ENCODE measurements around the gene ZNF263. TPM values are rescaled to one million over a fixed set of nuclear protein-coding genes. Genes with fewer than 3 reads are reported as not detected.
A peak's percentile ranks its signal among the peaks of the same experiment; 100 is the strongest.

ZNF263 gene
- total RNA-seq, 1 experiment from 2014 or later, result 37.4 TPM

GRCh38 chr16:3282103-3282729, 1.1 kb upstream of the ZNF263 start:
- H3K27ac Mint-ChIP-seq (ENCODE audit: unreplicated experiment), result peak overlapping the region; percentile 99
- peaks cover 19% of the 10 kb centered on the region for H3K4me1 ChIP-seq
- peak overlapping the region; percentile 72 for H3K4me3 ChIP-seq (ENCODE audit: low read depth, low read length)
- H3K36me3 ChIP-seq (ENCODE audit: control insufficient read depth, insufficient read depth, low read length), result peaks cover 8% of the 10 kb centered on the region
- POLR2A ChIA-PET, result interaction anchor here (0.6 to 2.6 kb wide), 13 partner anchors 8 to 272 kb away, joined by 3 to 21 read pairs (median 5); partner anchors contain the start of genes NAA60, ZNF174, ZNF213 and ZNF597
- H3K9me3 ChIP-seq, result no peaks in the 10 kb centered on the region; the same call in 1 of the 2 replicates
- CTCF ChIA-PET, result interaction anchor here (1.3 to 2.1 kb wide), 2 partner anchors 15 to 18 kb away, joined by 6 to 8 read pairs; no protein-coding TSS in a partner anchor
- no peaks in the 10 kb centered on the region for H3K4me1 Mint-ChIP-seq (ENCODE audit: low read depth, unreplicated experiment)
- no peaks in the 10 kb centered on the region for H3K27me3 Mint-ChIP-seq (ENCODE audit: insufficient read depth, unreplicated experiment)
- peak; percentile 74 to 77 for DNase-seq
- no peaks in the 10 kb centered on the region for H3K9me3 Mint-ChIP-seq (ENCODE audit: unreplicated experiment)
- BruUV-seq (replicated peaks), result no TSS peak
- peak overlapping the region; percentile 98 for H3K4me3 Mint-ChIP-seq (ENCODE audit: unreplicated experiment)
- intact Hi-C loops (cut with micrococcal nuclease; ENCODE audit: unreplicated experiment), result loop anchor here (1.0 to 10.0 kb wide), 4 partner anchors 18 to 160 kb away; partner anchors contain the start of genes NAA60, ZNF174, ZNF597 and ZSCAN32
- no peaks in the 10 kb centered on the region for H3K27me3 ChIP-seq (replicated peaks; ENCODE audit: control insufficient read depth, insufficient read depth, low read length)
- H3K36me3 Mint-ChIP-seq (ENCODE audit: insufficient read depth, unreplicated experiment), result peaks cover 41% of the 10 kb centered on the region
- no peak for TF ChIP-seq CTCF (IDR thresholded peaks at IDR 0.05; ENCODE audit: insufficient read depth in 1 of 2, low read depth in 1 of 2, low read length in 1 of 2, severe bottlenecking in 1 of 2, unreplicated experiment in 1 of 2)

DNA sequence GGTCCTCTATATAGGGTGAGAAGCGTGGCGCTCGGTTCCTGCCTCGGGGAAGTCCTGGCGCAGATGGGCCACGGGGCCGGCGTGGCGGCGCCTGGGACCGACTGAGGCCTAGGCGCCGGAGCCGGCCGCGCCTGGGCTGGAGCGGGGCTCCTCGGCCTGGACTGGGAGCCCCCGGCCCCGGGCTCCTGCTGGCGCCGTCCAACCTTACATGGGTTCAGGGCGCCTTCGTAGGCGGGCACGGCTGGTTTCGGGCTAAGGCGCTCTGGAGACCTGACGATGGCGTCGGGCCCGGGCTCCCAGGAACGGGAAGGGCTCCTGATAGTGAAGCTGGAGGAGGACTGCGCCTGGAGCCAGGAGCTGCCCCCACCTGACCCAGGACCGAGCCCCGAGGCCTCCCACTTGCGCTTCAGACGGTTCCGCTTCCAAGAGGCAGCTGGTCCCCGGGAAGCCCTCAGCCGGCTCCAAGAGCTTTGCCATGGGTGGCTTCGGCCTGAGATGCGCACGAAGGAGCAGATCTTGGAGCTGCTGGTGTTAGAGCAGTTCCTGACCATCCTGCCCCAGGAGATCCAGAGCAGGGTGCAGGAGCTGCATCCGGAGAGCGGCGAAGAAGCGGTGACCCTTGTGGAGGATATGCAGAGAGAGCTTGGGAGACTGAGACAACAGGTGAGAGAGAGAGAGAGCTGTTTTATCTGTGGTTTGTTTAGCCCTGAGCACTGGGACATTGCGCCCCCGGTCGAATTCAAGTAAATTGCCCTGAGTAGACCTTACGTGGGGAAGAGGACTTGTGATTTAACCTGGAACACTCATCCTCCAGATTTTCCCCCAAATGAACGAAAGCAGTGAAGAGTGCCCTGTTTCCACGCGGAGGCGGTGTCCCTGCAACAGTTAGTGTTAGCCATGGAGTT, 504 bp downstream of the ZNF263 start:
- Mint-ChIP-seq H3K27me3 (ENCODE audit: insufficient read depth, unreplicated experiment) (no peaks in the 10 kb centered on the region), H3K27ac (ENCODE audit: unreplicated experiment) (peak overlapping the region; percentile 99), H3K36me3 (ENCODE audit: insufficient read depth, unreplicated experiment) (peaks cover 56% of the 10 kb centered on the region), H3K4me1 (ENCODE audit: low read depth, unreplicated experiment) (no peaks in the 10 kb centered on the region), H3K9me3 (ENCODE audit: unreplicated experiment) (no peaks in the 10 kb centered on the region), H3K4me3 (ENCODE audit: unreplicated experiment) (peak overlapping the region; percentile 98)
- Histone ChIP-seq H3K4me3 (ENCODE audit: low read depth, low read length) (peak overlapping the region; percentile 72), H3K9me3 (peaks cover 7% of the 10 kb centered on the region), H3K4me1 (peaks cover 19% of the 10 kb centered on the region), H3K36me3 (ENCODE audit: control insufficient read depth, insufficient read depth, low read length) (peaks cover 14% of the 10 kb centered on the region), H3K27me3 (replicated peaks; ENCODE audit: control insufficient read depth, insufficient read depth, low read length) (no peaks in the 10 kb centered on the region)
- no peak for TF ChIP-seq CTCF (IDR thresholded peaks at IDR 0.05; ENCODE audit: insufficient read depth in 1 of 2, low read depth in 1 of 2, low read length in 1 of 2, severe bottlenecking in 1 of 2, unreplicated experiment in 1 of 2)
- CTCF ChIA-PET, result interaction anchor here (0.6 to 1.6 kb wide), 4 partner anchors 10 to 217 kb away, joined by 3 to 9 read pairs (median 5); partner anchors contain the start of gene CLUAP1
- POLR2A ChIA-PET, result interaction anchor here (0.6 to 2.6 kb wide), 6 partner anchors 19 to 160 kb away, joined by 4 to 21 read pairs (median 9); partner anchors contain the start of genes NAA60, ZNF174, ZNF213 and ZNF597
- BruUV-seq (replicated peaks), result TSS peak; percentile 41
- intact Hi-C loops (cut with micrococcal nuclease; ENCODE audit: unreplicated experiment), result loop anchor here (5.0 to 10.0 kb wide), 3 partner anchors 121 to 159 kb away; partner anchors contain the start of genes NAA60, ZNF174, ZNF597 and ZSCAN32
- no peak for DNase-seq

DNA sequence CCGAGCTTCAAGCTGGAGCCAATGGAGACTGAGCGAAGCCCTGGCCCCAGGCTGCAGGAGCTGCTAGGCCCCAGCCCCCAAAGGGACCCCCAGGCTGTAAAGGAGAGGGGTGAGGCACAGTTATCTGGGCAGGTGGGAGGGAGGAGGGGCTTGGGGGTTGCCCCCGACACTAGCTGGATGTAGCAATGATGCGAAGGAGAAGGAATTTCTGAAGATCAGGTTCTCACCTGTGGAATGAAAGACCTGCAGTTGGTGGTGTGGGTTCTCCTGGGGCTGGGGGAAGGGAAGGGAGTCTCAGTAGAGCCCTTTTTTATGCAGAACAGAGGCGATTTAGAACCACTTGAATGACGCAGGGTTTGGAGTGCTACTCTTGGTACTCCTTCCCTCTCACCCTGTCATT, 1.8 kb downstream of the ZNF263 start:
- no peak overlapping the region for H3K27ac Mint-ChIP-seq (ENCODE audit: unreplicated experiment)
- peaks cover 70% of the 10 kb centered on the region for H3K36me3 Mint-ChIP-seq (ENCODE audit: insufficient read depth, unreplicated experiment)
- no peaks in the 10 kb centered on the region for H3K4me1 Mint-ChIP-seq (ENCODE audit: low read depth, unreplicated experiment)
- no peak for TF ChIP-seq CTCF (IDR thresholded peaks at IDR 0.05; ENCODE audit: insufficient read depth in 1 of 2, low read depth in 1 of 2, low read length in 1 of 2, severe bottlenecking in 1 of 2, unreplicated experiment in 1 of 2)
- CTCF ChIA-PET, result no interaction called here
- peaks cover 19% of the 10 kb centered on the region for H3K4me1 ChIP-seq
- H3K4me3 Mint-ChIP-seq (ENCODE audit: unreplicated experiment), result peak overlapping the region; percentile 98
- BruUV-seq (replicated peaks), result no TSS peak
- H3K27me3 ChIP-seq (replicated peaks; ENCODE audit: control insufficient read depth, insufficient read depth, low read length), result no peaks in the 10 kb centered on the region
- peaks cover 19% of the 10 kb centered on the region for H3K9me3 ChIP-seq
- no peaks in the 10 kb centered on the region for H3K27me3 Mint-ChIP-seq (ENCODE audit: insufficient read depth, unreplicated experiment)
- POLR2A ChIA-PET, result no interaction called here
- H3K36me3 ChIP-seq (ENCODE audit: control insufficient read depth, insufficient read depth, low read length), result peaks cover 25% of the 10 kb centered on the region
- no peaks in the 10 kb centered on the region for H3K9me3 Mint-ChIP-seq (ENCODE audit: unreplicated experiment)
- no peak for DNase-seq
- intact Hi-C loops (cut with micrococcal nuclease; ENCODE audit: unreplicated experiment), result loop anchor here (10.0 kb wide), 1 partner anchor 120 kb away; the partner anchor contains the start of genes ZNF174 and ZSCAN32
- peak overlapping the region; percentile 72 for H3K4me3 ChIP-seq (ENCODE audit: low read depth, low read length)

Data from Caco-2 (cell line).